ENCODE results near the gene ATP11B. TPM values are rescaled to one million over a fixed set of nuclear protein-coding genes. Genes with fewer than 3 reads are reported as not detected.

The ATP11B gene
- total and polyA plus RNA-seq, 10 of the 15 experiments (the other 5 are each of a cell fraction or from before 2014, with no cell fraction given) = 10.3 to 66.9 (median 36.7) TPM

- TF ChIP-seq CBX3 (IDR thresholded peaks at IDR 0.05; ENCODE audit: borderline replicate concordance, low read depth) (no peak), BCL11A (IDR thresholded peaks at IDR 0.05; ENCODE audit: low read depth, low read length) (no peak), USF1 (IDR thresholded peaks at IDR 0.05; ENCODE audit: borderline replicate concordance, extremely low read length, insufficient read depth, low read depth, low read length) (no peak), SMAD1 (IDR thresholded peaks at IDR 0.05; ENCODE audit: low read depth, partially characterized antibody) (no peak)
Measured at GRCh38 chr3:182921665-182922355, 128.5 kb downstream of the ATP11B start (continued).

GRCh38 chr3:182925330-182925943 lies 132.1 kb downstream of the ATP11B start:
- ChIA-PET CTCF (interaction anchor here (0.5 to 2.1 kb wide), 5 partner anchors 10 to 242 kb away, joined by 3 to 8 read pairs (median 3); no protein-coding TSS in a partner anchor), RAD21 (ENCODE audit: unreplicated experiment) (interaction anchor here (0.8 to 2.7 kb wide), 10 partner anchors 9 to 211 kb away, joined by 3 to 20 read pairs (median 4); no protein-coding TSS in a partner anchor), SMC1A (ENCODE audit: uncharacterized antibody, unreplicated experiment) (interaction anchor here (0.6 to 3.5 kb wide), 20 partner anchors 9 to 236 kb away, joined by 3 to 34 read pairs (median 4); no protein-coding TSS in a partner anchor), POLR2A (interaction anchor here (1.1 to 1.2 kb wide), 4 partner anchors 9 to 128 kb away, joined by 3 to 5 read pairs (median 4); no protein-coding TSS in a partner anchor)
- no peaks in the 10 kb centered on the region for H4K20me1 ChIP-seq (ENCODE audit: control insufficient read depth, insufficient read depth)
- no peaks in the 10 kb centered on the region for H3K79me2 ChIP-seq (ENCODE audit: control insufficient read depth, insufficient read depth, low read length)
- WGBS (ENCODE audit: insufficient coverage, insufficient replicate concordance, low lambda C conversion rate, missing lambda C conversion rate) = 12% methylated on average over 4 of the region's 4 CpGs
- peak overlapping the region; percentile 36; the same call in 1 of the 2 replicates for H3K4me2 ChIP-seq (ENCODE audit: control insufficient read depth, insufficient read depth)
- peak; percentile 91 for FAIRE-seq
- H3K27ac ChIP-seq (ENCODE audit: control insufficient read depth, insufficient read depth) = peak overlapping the region; percentile 14; the same call in 1 of the 2 replicates
- intact Hi-C loops (cut with micrococcal nuclease; ENCODE audit: unreplicated experiment) = no loop called here
- peaks cover 0 to 4% of the 10 kb centered on the region in 2 experiments; a peak in 1 of 4 replicates for H3K36me3 ChIP-seq (ENCODE audit: control insufficient read depth in 2 of 2, insufficient read depth in 2 of 2, low read length in 1 of 2)
- no peaks in the 10 kb centered on the region for H3K27me3 ChIP-seq (replicated peaks in 1 of 2; ENCODE audit: control insufficient read depth in 2 of 2, insufficient read depth in 2 of 2, low read length in 1 of 2)
- no peaks in the 10 kb centered on the region for H3K9me3 ChIP-seq (replicated peaks; ENCODE audit: control insufficient read depth, insufficient read depth, low read length)
- peak overlapping the region; percentile 20; the same call in 1 of the 2 replicates for H2AFZ ChIP-seq (ENCODE audit: control insufficient read depth, low read depth, low read length)
- peak; percentile 97 for ATAC-seq
- H3K4me1 ChIP-seq (ENCODE audit: control insufficient read depth, insufficient read depth, low read length) = peaks cover 9% of the 10 kb centered on the region; the same call in 1 of the 2 replicates
- TSS peak; percentile 42 for BruUV-seq (replicated peaks)
- in situ Hi-C loops (cut with MboI) = no loop called here
- DNase-seq (ENCODE audit: low read depth, low spot score) = peak; percentile 92
- no peak overlapping the region for H3K9ac ChIP-seq (ENCODE audit: control insufficient read depth, insufficient read depth, low read length)
- no peak overlapping the region for H3K4me3 ChIP-seq
- TF ChIP-seq BRCA1 (IDR thresholded peaks at IDR 0.05; ENCODE audit: low read depth, low read length) (no peak), ZSCAN29 (IDR thresholded peaks at IDR 0.05) (no peak), NBN (IDR thresholded peaks at IDR 0.05) (peak; percentile 60), ZNF217 (IDR thresholded peaks at IDR 0.05) (0 out of 2 replicates have a peak, but pooled peaks have one; percentile 22), SUPT20H (IDR thresholded peaks at IDR 0.05; ENCODE audit: borderline replicate concordance, control insufficient read depth, low read depth, low read length) (no peak), SPI1 (IDR thresholded peaks at IDR 0.05; ENCODE audit: borderline replicate concordance, insufficient read depth, low read depth, low read length) (peak; percentile 92), SMAD5 (IDR thresholded peaks at IDR 0.05; ENCODE audit: low read depth) (no peak), PKNOX1 (IDR thresholded peaks at IDR 0.05) (peak; percentile 96), ASH2L (IDR thresholded peaks at IDR 0.05; ENCODE audit: borderline replicate concordance, low read depth) (0 out of 2 replicates have a peak, but pooled peaks have one; percentile 61), JUND (IDR thresholded peaks at IDR 0.05; ENCODE audit: low read depth, low read length) (peak; percentile 38; the same call in 1 of the 2 replicates), IKZF2 (IDR thresholded peaks at IDR 0.05) (peak in 1 of 2 experiments; percentile 55; a peak in 2 of 4 replicates), CREB1 (IDR thresholded peaks at IDR 0.05; ENCODE audit: low read depth) (0 out of 2 replicates have a peak, but pooled peaks have one; percentile 22), WRNIP1 (IDR thresholded peaks at IDR 0.05; ENCODE audit: borderline replicate concordance, low read depth, low read length) (0 out of 2 replicates have a peak, but pooled peaks have one; percentile 77), SREBF1 (IDR thresholded peaks at IDR 0.05; ENCODE audit: low read length) (no peak), NFYA (IDR thresholded peaks at IDR 0.05; ENCODE audit: borderline replicate concordance, low read depth, low read length) (no peak), CHD1 (IDR thresholded peaks at IDR 0.05; ENCODE audit: low read depth, low read length) (no peak), NFIC (IDR thresholded peaks at IDR 0.05; ENCODE audit: low read depth, low read length) (no peak), CBX3 (IDR thresholded peaks at IDR 0.05; ENCODE audit: borderline replicate concordance, low read depth) (no peak)
